Testis (tissue), 3 donors: ENCODE data around the gene MAP3K4. TPM values are rescaled to one million over a fixed set of nuclear protein-coding genes. Genes with fewer than 3 reads are reported as not detected.

Experiments
- DNase-seq: peaks from one replicate; pipeline ENCODE4 v3.0.0-alpha.2; 2019
- H3K27ac ChIP-seq, 2 donors: fragments of 200-600 bp; sonication (generic); one replicate each; pipeline ENCODE4 v1.5.1; 2019
- H3K27me3 ChIP-seq: fragments of 200-600 bp; sonication (generic); one replicate; pipeline ENCODE4 v1.5.1; 2019
- H3K36me3 ChIP-seq: fragments of 200-600 bp; sonication (generic); one replicate; pipeline ENCODE4 v1.5.1; 2017; ENCODE audit warnings: low read depth; ENCODE audit errors: missing control alignments
- H3K4me1 ChIP-seq: fragments of 200-600 bp; sonication (generic); one replicate; pipeline ENCODE4 v1.5.1; 2019
- H3K4me3 ChIP-seq, 2 donors: fragments of 200-600 bp; sonication (generic); one replicate each; pipeline ENCODE4 v1.5.1; 2017 to 2019
- H3K9me3 ChIP-seq: fragments of 200-600 bp; sonication (generic); one replicate; pipeline ENCODE4 v1.5.1; 2017
- POLR2A ChIP-seq: fragments of 450-650 bp; IDR thresholded peaks from one replicate; pipeline ENCODE4 v1.6.1; 2017; ENCODE audit warnings: antibody characterized with exemption, mild to moderate bottlenecking, moderate library complexity
- WGBS, 2 donors: methylation state at CpG; one replicate each; pipeline ENCODE4 v1.1.5; 2018; 5-methylcytosine and 5-hydroxymethylcytosine counted together
- intact Hi-C: fragments of 100-400 bp; cut with DNase I; formaldehyde crosslinking; loops from one replicate; pipeline ENCODE4 v1.15.1; 2023; ENCODE audit warnings: low total_unique reads
- polyA plus RNA-seq: library from polyadenylated mRNA; stranded (reverse); fragments of 350-450 nt; fragmentation: Illumina TruSeq; extraction: RNeasy Lipid Tissue Mini Kit (QIAGEN cat#74804); gene quantifications from one replicate; pipeline ENCODE4 v1.2.3, GENCODE V29; 2014; ENCODE audit warnings: low read depth, low replicate concordance; ENCODE audit not compliant: insufficient read depth
- total RNA-seq, 2 donors: library from RNA; depleted of rRNA; stranded (reverse); fragments of >200 nt; gene quantifications; one replicate each; pipeline ENCODE4 v1.2.3, GENCODE V29; 2016
- TF ChIP-seq, protein P1 (sequence below), 3 experiments: fragments of 450-650 bp in 2 of 3; fragments of 200-600 bp in 1 of 3; sonication (generic) in 1 of 3; IDR thresholded peaks; one replicate each; pipeline ENCODE4 v1.5.1; 2016 to 2019; ENCODE audit warnings: antibody characterized with exemption in 3 of 3, mild to moderate bottlenecking in 2 of 3, moderate library complexity in 1 of 3

The MAP3K4 gene
- total and polyA plus RNA-seq, 3 donors from 2014 or later, result 45.0 to 77.7 (median 65.4) TPM

GRCh38 chr6:160992980-160993314 lies 1.4 kb downstream of the MAP3K4 start:
- no peak for TF ChIP-seq POLR2A
- no peaks in the 10 kb centered on the region for H3K9me3 ChIP-seq
- intact Hi-C loops, result no loop called here
- H3K36me3 ChIP-seq, result no peaks in the 10 kb centered on the region
- no peak for DNase-seq
- peak overlapping the region in 1 of 2 donors; percentile 100 for H3K4me3 ChIP-seq
- H3K4me1 ChIP-seq, result peaks cover 18% of the 10 kb centered on the region
- no peaks in the 10 kb centered on the region for H3K27me3 ChIP-seq
- peak overlapping the region in 1 of 2 donors; percentile 95 for H3K27ac ChIP-seq

- WGBS, 2 donors, result 53 to 60% methylated on average over 1 of the region's 1 CpG
- no peaks in the 10 kb centered on the region for H3K36me3 ChIP-seq
- H3K4me1 ChIP-seq, result peaks cover 23% of the 10 kb centered on the region
- TF ChIP-seq, protein P1, sequence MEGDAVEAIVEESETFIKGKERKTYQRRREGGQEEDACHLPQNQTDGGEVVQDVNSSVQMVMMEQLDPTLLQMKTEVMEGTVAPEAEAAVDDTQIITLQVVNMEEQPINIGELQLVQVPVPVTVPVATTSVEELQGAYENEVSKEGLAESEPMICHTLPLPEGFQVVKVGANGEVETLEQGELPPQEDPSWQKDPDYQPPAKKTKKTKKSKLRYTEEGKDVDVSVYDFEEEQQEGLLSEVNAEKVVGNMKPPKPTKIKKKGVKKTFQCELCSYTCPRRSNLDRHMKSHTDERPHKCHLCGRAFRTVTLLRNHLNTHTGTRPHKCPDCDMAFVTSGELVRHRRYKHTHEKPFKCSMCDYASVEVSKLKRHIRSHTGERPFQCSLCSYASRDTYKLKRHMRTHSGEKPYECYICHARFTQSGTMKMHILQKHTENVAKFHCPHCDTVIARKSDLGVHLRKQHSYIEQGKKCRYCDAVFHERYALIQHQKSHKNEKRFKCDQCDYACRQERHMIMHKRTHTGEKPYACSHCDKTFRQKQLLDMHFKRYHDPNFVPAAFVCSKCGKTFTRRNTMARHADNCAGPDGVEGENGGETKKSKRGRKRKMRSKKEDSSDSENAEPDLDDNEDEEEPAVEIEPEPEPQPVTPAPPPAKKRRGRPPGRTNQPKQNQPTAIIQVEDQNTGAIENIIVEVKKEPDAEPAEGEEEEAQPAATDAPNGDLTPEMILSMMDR (IDR thresholded peaks at IDR 0.05), result no peak
- no peak for TF ChIP-seq POLR2A
- no peak for DNase-seq
- H3K27me3 ChIP-seq, result no peaks in the 10 kb centered on the region
- H3K9me3 ChIP-seq, result no peaks in the 10 kb centered on the region
- no peak overlapping the region for H3K4me3 ChIP-seq
- no peak overlapping the region for H3K27ac ChIP-seq
- intact Hi-C loops, result no loop called here
Observed at GRCh38 chr6:160995271-160995670, 3.7 kb downstream of the MAP3K4 start.

DNA sequence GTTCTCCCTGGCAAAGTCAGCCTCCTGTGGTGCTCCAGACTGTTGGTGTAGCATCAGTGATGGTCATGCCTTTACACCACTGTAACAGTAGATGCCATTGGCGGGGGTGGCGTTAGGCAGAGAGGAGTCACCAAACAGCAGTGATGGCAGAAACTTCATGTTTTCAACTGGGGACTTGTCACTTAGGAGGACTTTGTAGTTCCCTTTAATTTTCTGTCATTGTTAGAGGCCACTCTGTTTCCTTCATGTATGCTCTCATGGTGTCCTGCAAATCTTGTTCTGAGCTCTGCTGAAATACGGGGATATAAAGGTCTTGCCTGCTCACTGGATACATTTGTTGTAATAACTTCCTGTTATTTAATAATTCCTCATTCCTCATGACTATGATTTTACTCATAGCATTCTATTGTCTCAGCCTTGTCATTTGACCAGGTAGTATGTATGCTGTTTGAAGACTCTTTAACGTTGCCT lies 4.6 kb downstream of the MAP3K4 start:
- no peaks in the 10 kb centered on the region for H3K9me3 ChIP-seq
- H3K27ac ChIP-seq, result peak overlapping the region in 1 of 2 donors; percentile 37
- H3K36me3 ChIP-seq, result no peaks in the 10 kb centered on the region
- intact Hi-C loops, result no loop called here
- no peak overlapping the region for H3K4me3 ChIP-seq
- no peak for DNase-seq
- WGBS, 2 donors, result 76 to 79% methylated on average over 4 of the region's 4 CpGs
- H3K27me3 ChIP-seq, result no peaks in the 10 kb centered on the region
- peaks cover 23% of the 10 kb centered on the region for H3K4me1 ChIP-seq
- TF ChIP-seq POLR2A, result no peak
- TF ChIP-seq, protein P1 (IDR thresholded peaks at IDR 0.05), result no peak

- intact Hi-C loops, result no loop called here
- no peaks in the 10 kb centered on the region for H3K27me3 ChIP-seq
- DNase-seq, result no peak
- no peaks in the 10 kb centered on the region for H3K9me3 ChIP-seq
- H3K4me3 ChIP-seq, result no peak overlapping the region
- TF ChIP-seq POLR2A, result no peak
- TF ChIP-seq, protein P1 (IDR thresholded peaks at IDR 0.05), result no peak
- no peak overlapping the region for H3K27ac ChIP-seq
- WGBS, 2 donors, result 79 to 88% methylated on average over 3 of the region's 3 CpGs
- H3K36me3 ChIP-seq, result no peaks in the 10 kb centered on the region
- peaks cover 23% of the 10 kb centered on the region for H3K4me1 ChIP-seq
Observed at GRCh38 chr6:160998217-160998616, 6.6 kb downstream of the MAP3K4 start.

DNA sequence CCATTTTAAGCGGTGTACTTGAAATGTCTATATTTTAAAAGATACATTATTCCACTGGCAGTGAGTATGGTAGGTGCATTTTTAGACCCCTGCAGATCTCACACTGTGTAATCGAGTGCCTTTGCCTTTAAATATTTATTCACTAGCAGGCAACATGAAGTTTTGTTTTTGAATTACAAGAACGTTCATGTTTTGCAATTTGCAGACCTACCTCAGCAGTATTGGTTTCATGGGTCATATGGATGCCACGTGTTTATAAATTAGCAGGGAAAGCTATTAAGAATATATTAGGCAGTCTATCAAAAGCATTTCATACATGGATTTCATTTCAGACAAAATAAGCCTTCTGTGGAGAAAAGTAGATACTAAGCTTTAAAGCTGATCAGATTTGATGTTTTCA lies 7.2 kb downstream of the MAP3K4 start:
- 64 to 73% methylated on average over 4 of the region's 4 CpGs for WGBS, 2 donors
- no peaks in the 10 kb centered on the region for H3K27me3 ChIP-seq
- intact Hi-C loops, result no loop called here
- no peak for DNase-seq
- no peak overlapping the region for H3K27ac ChIP-seq
- no peak for TF ChIP-seq POLR2A
- TF ChIP-seq, protein P1 (IDR thresholded peaks at IDR 0.05), result no peak
- H3K36me3 ChIP-seq, result no peaks in the 10 kb centered on the region
- H3K4me3 ChIP-seq, result no peak overlapping the region
- H3K4me1 ChIP-seq, result peaks cover 20% of the 10 kb centered on the region
- H3K9me3 ChIP-seq, result no peaks in the 10 kb centered on the region
